ENCODE results near the gene KDM5A. TPM values are rescaled to one million over a fixed set of nuclear protein-coding genes. Genes with fewer than 3 reads are reported as not detected.

KDM5A gene
- total RNA-seq, 1 donor from 2014 or later: 79.8 TPM

DNA sequence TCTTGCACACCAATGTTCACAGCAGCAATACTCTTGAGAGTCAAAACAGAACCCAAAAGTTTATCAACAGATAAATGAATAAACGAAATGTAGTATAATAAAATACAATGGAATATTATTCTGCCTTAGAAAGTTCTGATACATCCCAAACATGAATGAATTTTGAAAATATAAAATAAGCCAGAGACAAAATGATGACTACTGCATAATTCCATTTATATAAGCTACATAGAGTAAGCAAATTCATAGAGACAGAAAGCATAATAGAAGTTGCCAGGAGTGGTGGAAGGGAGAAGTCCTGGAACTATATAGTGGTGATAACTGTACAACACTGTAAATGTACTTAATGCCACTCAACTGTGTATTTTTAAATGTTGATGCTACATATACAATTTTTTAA, 21.1 kb downstream of the KDM5A start:
- no peak overlapping the region for H3K27ac Mint-ChIP-seq (ENCODE audit: unreplicated experiment)
- DNase-seq (ENCODE audit: low read depth) (no peak), FAIRE-seq (no peak)
- H3K4me3 Mint-ChIP-seq (ENCODE audit: unreplicated experiment): no peak overlapping the region
- H3K79me2 ChIP-seq (ENCODE audit: insufficient read depth, low read length): peaks cover 5% of the 10 kb centered on the region
- TF ChIP-seq, protein P1, sequence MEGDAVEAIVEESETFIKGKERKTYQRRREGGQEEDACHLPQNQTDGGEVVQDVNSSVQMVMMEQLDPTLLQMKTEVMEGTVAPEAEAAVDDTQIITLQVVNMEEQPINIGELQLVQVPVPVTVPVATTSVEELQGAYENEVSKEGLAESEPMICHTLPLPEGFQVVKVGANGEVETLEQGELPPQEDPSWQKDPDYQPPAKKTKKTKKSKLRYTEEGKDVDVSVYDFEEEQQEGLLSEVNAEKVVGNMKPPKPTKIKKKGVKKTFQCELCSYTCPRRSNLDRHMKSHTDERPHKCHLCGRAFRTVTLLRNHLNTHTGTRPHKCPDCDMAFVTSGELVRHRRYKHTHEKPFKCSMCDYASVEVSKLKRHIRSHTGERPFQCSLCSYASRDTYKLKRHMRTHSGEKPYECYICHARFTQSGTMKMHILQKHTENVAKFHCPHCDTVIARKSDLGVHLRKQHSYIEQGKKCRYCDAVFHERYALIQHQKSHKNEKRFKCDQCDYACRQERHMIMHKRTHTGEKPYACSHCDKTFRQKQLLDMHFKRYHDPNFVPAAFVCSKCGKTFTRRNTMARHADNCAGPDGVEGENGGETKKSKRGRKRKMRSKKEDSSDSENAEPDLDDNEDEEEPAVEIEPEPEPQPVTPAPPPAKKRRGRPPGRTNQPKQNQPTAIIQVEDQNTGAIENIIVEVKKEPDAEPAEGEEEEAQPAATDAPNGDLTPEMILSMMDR (IDR thresholded peaks at IDR 0.05; ENCODE audit: insufficient read depth, low read depth, low read length): no peak
- no peak for TF ChIP-seq EZH2 (IDR thresholded peaks at IDR 0.05; ENCODE audit: insufficient read depth, low read length)
- no peaks in the 10 kb centered on the region for H3K4me1 Mint-ChIP-seq (ENCODE audit: low read depth, unreplicated experiment)
- H3K27me3 Mint-ChIP-seq (ENCODE audit: low read depth, unreplicated experiment): no peaks in the 10 kb centered on the region
- no peak overlapping the region for H3K27ac ChIP-seq (ENCODE audit: low read depth, low read length)
- H3K36me3 Mint-ChIP-seq (ENCODE audit: low read depth, unreplicated experiment): peaks cover 50% of the 10 kb centered on the region
- H3K9ac ChIP-seq (ENCODE audit: low read length): no peak overlapping the region
- peaks cover 35% of the 10 kb centered on the region for H3K36me3 ChIP-seq (ENCODE audit: insufficient read depth, low read length)
- no peaks in the 10 kb centered on the region for H3K4me1 ChIP-seq (ENCODE audit: insufficient read depth, low read length)
- no peak overlapping the region for H3K4me2 ChIP-seq (ENCODE audit: low read length)
- peaks cover 6% of the 10 kb centered on the region for H3K9me3 ChIP-seq (ENCODE audit: insufficient read depth, low read depth, low read length)
- peaks cover 17% of the 10 kb centered on the region for H3K9me3 Mint-ChIP-seq (ENCODE audit: unreplicated experiment)
- H3K27me3 ChIP-seq (ENCODE audit: insufficient read depth, low read length): no peaks in the 10 kb centered on the region
- H2AFZ ChIP-seq (ENCODE audit: low read depth, low read length): no peak overlapping the region
- H4K20me1 ChIP-seq (ENCODE audit: insufficient read depth, low read length): peaks cover 11% of the 10 kb centered on the region
- no peak overlapping the region for H3K4me3 ChIP-seq (ENCODE audit: insufficient read depth, low read depth, low read length)

DNA sequence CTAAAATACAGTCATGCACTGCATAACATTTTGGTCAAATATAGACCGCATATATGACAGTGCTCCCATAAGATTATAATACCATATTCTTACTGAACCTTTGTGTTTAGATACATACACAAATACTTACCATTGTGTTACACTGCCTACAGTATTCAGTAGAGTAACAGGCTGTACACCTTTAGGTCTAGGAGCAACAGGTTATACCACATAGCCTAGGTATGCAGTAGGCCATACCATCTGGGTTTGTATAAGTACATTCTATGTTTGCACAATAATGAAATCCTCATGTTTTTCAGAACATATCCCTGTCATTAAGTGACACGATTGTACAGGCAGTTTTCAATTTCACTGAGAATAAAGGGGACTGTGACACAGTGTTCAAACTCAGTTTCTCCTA, 22.3 kb downstream of the KDM5A start:
- no peak for DNase-seq (ENCODE audit: low read depth)
- peaks cover 18% of the 10 kb centered on the region for H4K20me1 ChIP-seq (ENCODE audit: insufficient read depth, low read length)
- no peak overlapping the region for H3K4me3 ChIP-seq (ENCODE audit: insufficient read depth, low read depth, low read length)
- no peak overlapping the region for H2AFZ ChIP-seq (ENCODE audit: low read depth, low read length)
- H3K4me3 Mint-ChIP-seq (ENCODE audit: unreplicated experiment): no peak overlapping the region
- H3K36me3 ChIP-seq (ENCODE audit: insufficient read depth, low read length): peaks cover 46% of the 10 kb centered on the region
- H3K36me3 Mint-ChIP-seq (ENCODE audit: low read depth, unreplicated experiment): peaks cover 53% of the 10 kb centered on the region
- TF ChIP-seq EZH2 (IDR thresholded peaks at IDR 0.05; ENCODE audit: insufficient read depth, low read length): no peak
- TF ChIP-seq, protein P1 (IDR thresholded peaks at IDR 0.05; ENCODE audit: insufficient read depth, low read depth, low read length): no peak
- no peaks in the 10 kb centered on the region for H3K4me1 ChIP-seq (ENCODE audit: insufficient read depth, low read length)
- H3K79me2 ChIP-seq (ENCODE audit: insufficient read depth, low read length): peaks cover 14% of the 10 kb centered on the region
- H3K9me3 ChIP-seq (ENCODE audit: insufficient read depth, low read depth, low read length): peaks cover 6% of the 10 kb centered on the region
- no peak for FAIRE-seq
- H3K9me3 Mint-ChIP-seq (ENCODE audit: unreplicated experiment): peaks cover 11% of the 10 kb centered on the region
- no peak overlapping the region for H3K27ac ChIP-seq (ENCODE audit: low read depth, low read length)
- no peak overlapping the region for H3K9ac ChIP-seq (ENCODE audit: low read length)
- H3K27me3 Mint-ChIP-seq (ENCODE audit: low read depth, unreplicated experiment): no peaks in the 10 kb centered on the region
- no peaks in the 10 kb centered on the region for H3K27me3 ChIP-seq (ENCODE audit: insufficient read depth, low read length)
- H3K4me1 Mint-ChIP-seq (ENCODE audit: low read depth, unreplicated experiment): no peaks in the 10 kb centered on the region
- H3K4me2 ChIP-seq (ENCODE audit: low read length): no peak overlapping the region
- no peak overlapping the region for H3K27ac Mint-ChIP-seq (ENCODE audit: unreplicated experiment)

DNA sequence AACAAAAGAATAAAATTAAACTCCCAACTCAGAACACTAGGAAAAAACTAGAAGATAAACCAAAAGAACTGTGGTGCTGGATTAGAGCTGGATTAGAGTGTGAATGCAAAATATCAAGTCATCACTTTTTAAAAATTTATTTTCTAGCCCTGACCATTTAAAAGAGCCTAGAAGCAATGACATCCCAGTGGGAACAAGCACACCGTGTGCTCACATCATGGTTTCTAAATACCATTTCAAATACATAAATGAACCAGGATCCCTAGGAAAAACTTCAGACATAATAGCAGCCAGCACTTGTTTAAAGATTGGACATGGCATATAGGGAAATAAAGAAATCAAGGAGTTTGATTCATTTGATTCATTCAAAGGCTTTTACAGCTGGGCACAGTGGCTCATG, 30.0 kb downstream of the KDM5A start:
- Mint-ChIP-seq H3K9me3 (ENCODE audit: unreplicated experiment) (peaks cover 3% of the 10 kb centered on the region), H3K27me3 (ENCODE audit: low read depth, unreplicated experiment) (no peaks in the 10 kb centered on the region), H3K4me1 (ENCODE audit: low read depth, unreplicated experiment) (peaks cover 11% of the 10 kb centered on the region), H3K36me3 (ENCODE audit: low read depth, unreplicated experiment) (peaks cover 43% of the 10 kb centered on the region), H3K4me3 (ENCODE audit: unreplicated experiment) (no peak overlapping the region), H3K27ac (ENCODE audit: unreplicated experiment) (no peak overlapping the region)
- FAIRE-seq: no peak
- Histone ChIP-seq H3K9me3 (ENCODE audit: insufficient read depth, low read depth, low read length) (no peaks in the 10 kb centered on the region), H3K79me2 (ENCODE audit: insufficient read depth, low read length) (peaks cover 27% of the 10 kb centered on the region), H2AFZ (ENCODE audit: low read depth, low read length) (no peak overlapping the region), H3K4me3 (ENCODE audit: insufficient read depth, low read depth, low read length) (no peak overlapping the region), H3K36me3 (ENCODE audit: insufficient read depth, low read length) (peaks cover 40% of the 10 kb centered on the region), H3K9ac (ENCODE audit: low read length) (no peak overlapping the region), H3K27ac (ENCODE audit: low read depth, low read length) (no peak overlapping the region), H3K4me1 (ENCODE audit: insufficient read depth, low read length) (peaks cover 9% of the 10 kb centered on the region), H3K27me3 (ENCODE audit: insufficient read depth, low read length) (no peaks in the 10 kb centered on the region), H4K20me1 (ENCODE audit: insufficient read depth, low read length) (peaks cover 25% of the 10 kb centered on the region), H3K4me2 (ENCODE audit: low read length) (no peak overlapping the region)
- no peak for DNase-seq (ENCODE audit: low read depth)
- TF ChIP-seq, protein P1 (IDR thresholded peaks at IDR 0.05; ENCODE audit: insufficient read depth, low read depth, low read length): no peak
- no peak for TF ChIP-seq EZH2 (IDR thresholded peaks at IDR 0.05; ENCODE audit: insufficient read depth, low read length)
